Panc1 (cell line): ENCODE measurements around the gene SLC9A2. TPM values are rescaled to one million over a fixed set of nuclear protein-coding genes. Genes with fewer than 3 reads are reported as not detected.

Experiments
- ATAC-seq: fragments of 200-7000 bp; cut with Tn5 transposase; 2 replicates; pipeline ENCODE4 v1.9.1; 2020; ENCODE audit warnings: mild to moderate bottlenecking, moderate library complexity
- BruUV-seq: library from RNA; stranded (reverse); fragments of 400-500 nt; replicated peaks from 2 replicates; lab custom pipeline; 2021; lab: Mats Ljungman, UMichigan
- CTCF ChIA-PET: fragments of 300-600 bp; sonication (Branson Sonifier 250); formaldehyde crosslinking; loops from one replicate; lab custom pipeline; 2022; ENCODE audit warnings: antibody characterized with exemption; lab: Charles Lee
- POLR2A ChIA-PET: fragments of 300-600 bp; sonication (Branson Sonifier 250); formaldehyde crosslinking; loops from one replicate; lab custom pipeline; 2022; ENCODE audit warnings: antibody characterized with exemption; lab: Charles Lee
- DNase-seq: peaks from one replicate; pipeline ENCODE4 v3.0.0-alpha.2; 2010; ENCODE audit warnings: low read depth, low spot score
- H3K27ac ChIP-seq: 2 replicates; pipeline ENCODE4 v1.5.1; 2011; ENCODE audit warnings: mild to moderate bottlenecking, low read length, inconsistent platforms
- H3K27me3 ChIP-seq: fragments of 200-500 bp; sonication (Bioruptor generic); 2 replicates; pipeline ENCODE4 v1.6.0; 2014; ENCODE audit warnings: low read length, inconsistent platforms; ENCODE audit not compliant: control insufficient read depth, insufficient read depth
- H3K36me3 ChIP-seq: fragments of 200-500 bp; sonication (Bioruptor generic); 2 replicates; pipeline ENCODE4 v1.5.1; 2014; ENCODE audit warnings: inconsistent platforms, mild to moderate bottlenecking, low read length, moderate library complexity; ENCODE audit not compliant: control insufficient read depth, insufficient read depth
- H3K4me1 ChIP-seq: 2 replicates; pipeline ENCODE4 v1.5.1; 2011; ENCODE audit warnings: inconsistent platforms, mild to moderate bottlenecking, low read length, moderate library complexity; ENCODE audit not compliant: control insufficient read depth, insufficient read depth
- H3K4me3 ChIP-seq, 2 experiments: 2 replicates each; pipeline ENCODE4 v1.5.1; 2011 to 2012; ENCODE audit warnings: low read depth in 2 of 2, low read length in 2 of 2, mild to moderate bottlenecking in 2 of 2, inconsistent platforms in 1 of 2, moderate library complexity in 1 of 2
- H3K9me3 ChIP-seq: fragments of 200-500 bp; sonication (Bioruptor generic); 2 replicates; pipeline ENCODE4 v1.5.1; 2014; ENCODE audit warnings: low read depth, mild to moderate bottlenecking, inconsistent platforms, low read length, moderate library complexity; ENCODE audit not compliant: control insufficient read depth, insufficient read depth
- POLR2AphosphoS5 ChIP-seq: IDR thresholded peaks from 2 replicates; pipeline ENCODE4 v1.6.1; 2012; ENCODE audit warnings: mild to moderate bottlenecking, low read depth, low read length, moderate library complexity
- SIN3A ChIP-seq: IDR thresholded peaks from 2 replicates; pipeline ENCODE4 v1.6.1; 2012; ENCODE audit warnings: low read depth, mild to moderate bottlenecking, low read length, moderate library complexity, borderline replicate concordance; ENCODE audit not compliant: insufficient read depth
- TCF7L2 ChIP-seq: IDR thresholded peaks from 2 replicates; pipeline ENCODE4 v1.6.1; 2011; ENCODE audit warnings: mild to moderate bottlenecking, low read depth, low read length, inconsistent platforms
- in situ Hi-C: cut with HindIII; loops from 2 replicates; pipeline ENCODE4 v1.10.0; 2016; ENCODE audit warnings: low sequenced_read_pairs, low pct_unique_long_range_greater_than_20kb
- intact Hi-C: fragments of 100-400 bp; cut with micrococcal nuclease; formaldehyde crosslinking; loops from one replicate; pipeline ENCODE4 v1.10.0; 2022; ENCODE audit not compliant: unreplicated experiment
- total RNA-seq: library from RNA; stranded (reverse); gene quantifications from one replicate; pipeline ENCODE4 v1.2.1, GENCODE V29; 2021; ENCODE audit not compliant: unreplicated experiment
- TF ChIP-seq, protein P1 (sequence below): fragments of 450-650 bp; IDR thresholded peaks from 2 replicates; pipeline ENCODE4 v1.5.1; 2017; ENCODE audit warnings: mild to moderate bottlenecking
- TF ChIP-seq, protein P2 (sequence below), 2 experiments: IDR thresholded peaks; 2 replicates each; pipeline ENCODE4 v1.6.1; 2011 to 2012; ENCODE audit warnings: low read depth in 2 of 2, control low read depth in 1 of 2, low read length in 1 of 2, mild to moderate bottlenecking in 1 of 2, moderate library complexity in 1 of 2; ENCODE audit not compliant: insufficient read depth in 1 of 2

SLC9A2 gene
- total RNA-seq, 1 experiment from 2014 or later: 4.1 TPM

DNA sequence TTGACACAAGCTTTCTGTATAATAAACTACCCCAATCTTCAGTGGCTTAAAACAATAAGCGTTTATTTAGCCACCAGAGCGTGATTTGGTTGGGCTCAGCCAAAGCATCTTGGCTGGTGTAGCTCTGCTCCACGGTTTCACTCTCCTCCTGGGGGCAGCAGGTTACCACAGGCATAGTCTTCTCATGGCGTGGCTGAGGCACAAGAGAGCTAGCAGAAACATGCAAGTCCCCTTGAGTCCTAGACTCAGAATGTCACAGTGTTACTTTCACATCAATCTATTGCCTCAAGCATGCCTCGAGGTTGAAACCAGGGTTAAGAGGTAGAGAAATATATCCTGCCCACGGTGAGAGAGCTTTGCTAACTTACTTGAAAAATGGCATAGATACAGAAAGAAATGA, 19.9 kb upstream of the SLC9A2 start:
- DNase-seq: no peak
- in situ Hi-C loops (no loop called here), intact Hi-C loops (no loop called here)
- CTCF ChIA-PET: no interaction called here
- H3K36me3 ChIP-seq: no peaks in the 10 kb centered on the region
- POLR2A ChIA-PET: no interaction called here
- no peak for TF ChIP-seq SIN3A
- TF ChIP-seq, protein P1, sequence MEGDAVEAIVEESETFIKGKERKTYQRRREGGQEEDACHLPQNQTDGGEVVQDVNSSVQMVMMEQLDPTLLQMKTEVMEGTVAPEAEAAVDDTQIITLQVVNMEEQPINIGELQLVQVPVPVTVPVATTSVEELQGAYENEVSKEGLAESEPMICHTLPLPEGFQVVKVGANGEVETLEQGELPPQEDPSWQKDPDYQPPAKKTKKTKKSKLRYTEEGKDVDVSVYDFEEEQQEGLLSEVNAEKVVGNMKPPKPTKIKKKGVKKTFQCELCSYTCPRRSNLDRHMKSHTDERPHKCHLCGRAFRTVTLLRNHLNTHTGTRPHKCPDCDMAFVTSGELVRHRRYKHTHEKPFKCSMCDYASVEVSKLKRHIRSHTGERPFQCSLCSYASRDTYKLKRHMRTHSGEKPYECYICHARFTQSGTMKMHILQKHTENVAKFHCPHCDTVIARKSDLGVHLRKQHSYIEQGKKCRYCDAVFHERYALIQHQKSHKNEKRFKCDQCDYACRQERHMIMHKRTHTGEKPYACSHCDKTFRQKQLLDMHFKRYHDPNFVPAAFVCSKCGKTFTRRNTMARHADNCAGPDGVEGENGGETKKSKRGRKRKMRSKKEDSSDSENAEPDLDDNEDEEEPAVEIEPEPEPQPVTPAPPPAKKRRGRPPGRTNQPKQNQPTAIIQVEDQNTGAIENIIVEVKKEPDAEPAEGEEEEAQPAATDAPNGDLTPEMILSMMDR: no peak
- TF ChIP-seq, protein P2, sequence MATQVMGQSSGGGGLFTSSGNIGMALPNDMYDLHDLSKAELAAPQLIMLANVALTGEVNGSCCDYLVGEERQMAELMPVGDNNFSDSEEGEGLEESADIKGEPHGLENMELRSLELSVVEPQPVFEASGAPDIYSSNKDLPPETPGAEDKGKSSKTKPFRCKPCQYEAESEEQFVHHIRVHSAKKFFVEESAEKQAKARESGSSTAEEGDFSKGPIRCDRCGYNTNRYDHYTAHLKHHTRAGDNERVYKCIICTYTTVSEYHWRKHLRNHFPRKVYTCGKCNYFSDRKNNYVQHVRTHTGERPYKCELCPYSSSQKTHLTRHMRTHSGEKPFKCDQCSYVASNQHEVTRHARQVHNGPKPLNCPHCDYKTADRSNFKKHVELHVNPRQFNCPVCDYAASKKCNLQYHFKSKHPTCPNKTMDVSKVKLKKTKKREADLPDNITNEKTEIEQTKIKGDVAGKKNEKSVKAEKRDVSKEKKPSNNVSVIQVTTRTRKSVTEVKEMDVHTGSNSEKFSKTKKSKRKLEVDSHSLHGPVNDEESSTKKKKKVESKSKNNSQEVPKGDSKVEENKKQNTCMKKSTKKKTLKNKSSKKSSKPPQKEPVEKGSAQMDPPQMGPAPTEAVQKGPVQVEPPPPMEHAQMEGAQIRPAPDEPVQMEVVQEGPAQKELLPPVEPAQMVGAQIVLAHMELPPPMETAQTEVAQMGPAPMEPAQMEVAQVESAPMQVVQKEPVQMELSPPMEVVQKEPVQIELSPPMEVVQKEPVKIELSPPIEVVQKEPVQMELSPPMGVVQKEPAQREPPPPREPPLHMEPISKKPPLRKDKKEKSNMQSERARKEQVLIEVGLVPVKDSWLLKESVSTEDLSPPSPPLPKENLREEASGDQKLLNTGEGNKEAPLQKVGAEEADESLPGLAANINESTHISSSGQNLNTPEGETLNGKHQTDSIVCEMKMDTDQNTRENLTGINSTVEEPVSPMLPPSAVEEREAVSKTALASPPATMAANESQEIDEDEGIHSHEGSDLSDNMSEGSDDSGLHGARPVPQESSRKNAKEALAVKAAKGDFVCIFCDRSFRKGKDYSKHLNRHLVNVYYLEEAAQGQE (IDR thresholded peaks at IDR 0.05; ENCODE audit: insufficient read depth in 1 of 2, low read depth in 2 of 2, low read length in 1 of 2): no peak
- no peak for TF ChIP-seq TCF7L2
- no peak for TF ChIP-seq POLR2AphosphoS5
- no peaks in the 10 kb centered on the region for H3K4me1 ChIP-seq
- peaks cover 3% of the 10 kb centered on the region for H3K27me3 ChIP-seq
- no peaks in the 10 kb centered on the region for H3K9me3 ChIP-seq
- no TSS peak for BruUV-seq
- no peak overlapping the region for H3K4me3 ChIP-seq
- ATAC-seq: no peak
- H3K27ac ChIP-seq: no peak overlapping the region

- no TSS peak for BruUV-seq
- no peak for DNase-seq
- Histone ChIP-seq H3K27ac (no peak overlapping the region), H3K4me1 (no peaks in the 10 kb centered on the region), H3K36me3 (no peaks in the 10 kb centered on the region), H3K9me3 (no peaks in the 10 kb centered on the region), H3K4me3 (no peak overlapping the region), H3K27me3 (peaks cover 3% of the 10 kb centered on the region)
- in situ Hi-C loops (no loop called here), intact Hi-C loops (no loop called here)
- TF ChIP-seq POLR2AphosphoS5: no peak
- TF ChIP-seq, protein P2 (IDR thresholded peaks at IDR 0.05; ENCODE audit: insufficient read depth in 1 of 2, low read depth in 2 of 2, low read length in 1 of 2): no peak
- TF ChIP-seq, protein P1: no peak
- no peak for TF ChIP-seq SIN3A
- TF ChIP-seq TCF7L2: no peak
- ATAC-seq: no peak
- POLR2A ChIA-PET: no interaction called here
- CTCF ChIA-PET: no interaction called here
These were observed 17.6 kb upstream of the SLC9A2 start for GRCh38 chr2:102601730-102602129.
